ENCODE results near the gene IVL.

IVL gene

DNA sequence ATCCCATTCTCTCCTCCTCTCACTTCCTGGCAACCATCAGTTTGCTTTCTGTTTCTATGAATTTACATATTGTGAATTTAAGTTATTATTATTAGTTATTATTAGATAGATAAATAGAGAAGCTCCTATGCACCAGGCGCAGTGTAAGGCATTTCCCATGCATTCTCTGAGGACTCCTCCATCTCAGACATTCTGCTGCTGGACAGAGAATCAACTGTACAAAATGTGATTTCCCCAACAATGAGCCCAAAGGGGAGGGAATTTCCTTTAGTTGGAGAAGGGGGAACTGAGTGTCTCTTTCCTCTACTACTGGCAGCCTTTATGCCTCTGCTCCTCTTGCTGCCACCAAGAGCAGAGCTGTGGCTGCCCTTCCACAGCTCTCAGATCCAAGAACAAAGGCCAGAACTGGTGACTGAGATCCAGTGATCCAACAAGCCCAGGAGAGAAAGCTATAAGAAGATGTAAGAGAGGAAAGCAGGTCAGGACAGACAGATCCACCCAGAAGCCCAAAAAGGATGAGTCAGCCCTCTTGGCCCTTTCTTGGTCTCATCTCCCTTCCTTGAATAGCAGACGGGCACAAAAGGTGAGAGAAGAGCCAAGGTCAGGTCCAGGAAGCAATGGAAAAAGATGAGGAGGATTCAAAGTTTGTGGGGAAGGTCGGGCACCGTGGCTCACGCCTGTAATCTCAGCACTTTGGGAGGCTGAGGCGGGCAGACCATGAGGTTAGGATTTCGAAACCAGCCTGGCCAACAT lies 3.5 kb upstream of the IVL start:
- H3K4me3 ChIP-seq (ENCODE audit: low read depth, low read length) = no peak overlapping the region
- TF ChIP-seq, protein P1, sequence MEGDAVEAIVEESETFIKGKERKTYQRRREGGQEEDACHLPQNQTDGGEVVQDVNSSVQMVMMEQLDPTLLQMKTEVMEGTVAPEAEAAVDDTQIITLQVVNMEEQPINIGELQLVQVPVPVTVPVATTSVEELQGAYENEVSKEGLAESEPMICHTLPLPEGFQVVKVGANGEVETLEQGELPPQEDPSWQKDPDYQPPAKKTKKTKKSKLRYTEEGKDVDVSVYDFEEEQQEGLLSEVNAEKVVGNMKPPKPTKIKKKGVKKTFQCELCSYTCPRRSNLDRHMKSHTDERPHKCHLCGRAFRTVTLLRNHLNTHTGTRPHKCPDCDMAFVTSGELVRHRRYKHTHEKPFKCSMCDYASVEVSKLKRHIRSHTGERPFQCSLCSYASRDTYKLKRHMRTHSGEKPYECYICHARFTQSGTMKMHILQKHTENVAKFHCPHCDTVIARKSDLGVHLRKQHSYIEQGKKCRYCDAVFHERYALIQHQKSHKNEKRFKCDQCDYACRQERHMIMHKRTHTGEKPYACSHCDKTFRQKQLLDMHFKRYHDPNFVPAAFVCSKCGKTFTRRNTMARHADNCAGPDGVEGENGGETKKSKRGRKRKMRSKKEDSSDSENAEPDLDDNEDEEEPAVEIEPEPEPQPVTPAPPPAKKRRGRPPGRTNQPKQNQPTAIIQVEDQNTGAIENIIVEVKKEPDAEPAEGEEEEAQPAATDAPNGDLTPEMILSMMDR (IDR thresholded peaks at IDR 0.05; ENCODE audit: low read depth, low read length, missing control alignments) = no peak
- DNase-seq (ENCODE audit: low read depth) = no peak

DNA sequence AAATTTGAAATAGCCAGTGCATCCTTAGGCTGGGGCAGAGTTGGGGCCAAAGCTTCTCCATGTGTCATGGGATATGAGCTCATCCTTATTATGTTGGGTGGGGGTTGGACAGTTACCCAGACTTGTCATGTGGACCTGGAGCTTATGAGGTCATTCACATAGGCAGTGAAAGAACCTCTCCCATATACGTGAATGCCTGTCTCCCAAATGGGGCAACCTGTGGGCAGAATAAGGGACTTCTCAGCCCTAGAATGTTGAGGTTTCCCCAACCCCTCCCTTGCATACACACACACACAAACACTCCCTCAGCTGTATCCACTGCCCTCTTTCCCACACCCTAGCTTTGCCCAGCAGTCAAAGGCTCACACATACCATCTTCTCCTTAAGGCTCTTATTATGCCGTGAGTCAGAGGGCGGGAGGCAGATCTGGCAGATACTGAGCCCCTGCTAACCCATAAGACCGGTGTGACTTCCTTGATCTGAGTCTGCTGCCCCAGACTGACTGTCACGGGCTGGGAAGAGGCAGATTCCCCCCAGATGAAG lies 2.3 kb upstream of the IVL start:
- no peak for DNase-seq (ENCODE audit: low read depth)
- TF ChIP-seq, protein P1 (IDR thresholded peaks at IDR 0.05; ENCODE audit: low read depth, low read length, missing control alignments) = no peak
- H3K4me3 ChIP-seq (ENCODE audit: low read depth, low read length) = no peak overlapping the region

DNA sequence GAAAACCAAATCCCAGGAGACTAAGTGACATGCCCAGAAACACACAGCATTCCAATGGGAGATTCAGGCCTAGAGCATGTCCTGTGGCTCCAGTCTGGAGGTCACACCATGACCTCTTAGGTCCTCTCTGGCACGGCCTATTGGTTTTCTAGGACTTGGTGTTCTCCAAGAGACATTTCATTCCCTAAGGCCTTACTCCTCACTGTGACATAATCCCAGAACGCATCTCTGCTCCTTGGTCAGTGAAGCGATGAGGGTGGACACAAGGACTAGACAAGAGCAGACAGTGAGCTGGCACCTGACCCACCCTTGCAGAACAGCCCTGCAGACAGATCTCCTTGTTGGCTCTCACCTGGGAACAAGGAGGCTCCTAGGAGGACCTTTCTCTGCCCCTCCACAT lies 860 bp downstream of the IVL start:
- no peak overlapping the region for H3K4me3 ChIP-seq (ENCODE audit: low read depth, low read length)
- TF ChIP-seq, protein P1 (IDR thresholded peaks at IDR 0.05; ENCODE audit: low read depth, low read length, missing control alignments) = no peak
- DNase-seq (ENCODE audit: low read depth) = no peak

GRCh38 chr1:152912471-152912870 lies 4.1 kb downstream of the IVL start:
- DNase-seq (ENCODE audit: low read depth) = no peak
- TF ChIP-seq, protein P1 (IDR thresholded peaks at IDR 0.05; ENCODE audit: low read depth, low read length, missing control alignments) = no peak
- H3K4me3 ChIP-seq (ENCODE audit: low read depth, low read length) = no peak overlapping the region

- H3K4me3 ChIP-seq (ENCODE audit: low read depth, low read length) = no peak overlapping the region
- DNase-seq (ENCODE audit: low read depth) = no peak
- TF ChIP-seq, protein P1 (IDR thresholded peaks at IDR 0.05; ENCODE audit: low read depth, low read length, missing control alignments) = no peak
Observed at GRCh38 chr1:152912900-152913299, 4.6 kb downstream of the IVL start.

DNA sequence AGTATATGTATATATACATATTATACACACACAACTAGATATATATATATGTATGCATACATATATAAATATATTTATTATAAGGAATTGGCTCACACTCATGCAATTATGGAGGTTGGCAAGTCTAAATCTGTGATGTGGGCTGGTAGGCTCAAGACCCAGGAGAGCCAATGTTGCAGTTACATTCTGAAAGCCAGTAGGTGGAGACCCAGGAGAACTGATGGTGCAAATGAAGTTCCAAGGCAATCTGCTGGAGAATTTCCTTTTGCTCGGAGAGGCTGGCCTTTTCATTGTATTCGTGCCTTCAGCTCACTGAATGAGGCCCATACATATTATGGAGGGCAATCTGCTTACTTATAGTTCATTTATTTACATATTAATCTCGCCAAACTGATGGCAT lies 9.4 kb downstream of the IVL start:
- H3K4me3 ChIP-seq (ENCODE audit: low read depth, low read length) = no peak overlapping the region
- TF ChIP-seq, protein P1 (IDR thresholded peaks at IDR 0.05; ENCODE audit: low read depth, low read length, missing control alignments) = peak; percentile 35
- DNase-seq (ENCODE audit: low read depth) = no peak

DNA sequence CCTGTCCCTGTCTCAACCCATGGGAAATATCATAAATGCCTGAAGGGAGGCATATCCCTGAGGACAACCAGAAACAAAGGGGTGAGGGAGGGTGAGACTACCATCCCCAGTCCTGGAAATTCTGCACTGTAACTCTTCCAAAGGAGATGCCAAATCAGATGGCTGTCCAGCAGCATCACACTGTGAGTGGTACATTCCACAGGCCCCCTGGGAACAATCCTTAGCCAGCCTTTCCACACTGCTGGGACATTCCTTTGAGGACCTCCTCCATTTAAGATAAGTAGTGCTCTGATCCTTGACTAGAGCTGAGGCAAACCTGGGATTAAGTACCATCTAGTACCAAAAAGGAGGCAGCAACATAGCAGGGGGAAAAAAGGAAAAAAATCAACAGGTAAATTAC lies 10.7 kb downstream of the IVL start:
- DNase-seq (ENCODE audit: low read depth) = no peak
- TF ChIP-seq, protein P1 (IDR thresholded peaks at IDR 0.05; ENCODE audit: low read depth, low read length, missing control alignments) = no peak
- H3K4me3 ChIP-seq (ENCODE audit: low read depth, low read length) = no peak overlapping the region

Measured in GM12864 (cell line).